Ishikawa (cell line): Measurements from ENCODE around the gene POLR3E.

ENCODE experiments used
- CEBPB ChIP-seq: IDR thresholded peaks from 2 replicates; pipeline ENCODE4 v1.6.1; 2012
- CREB1 ChIP-seq: IDR thresholded peaks from 2 replicates; pipeline ENCODE4 v1.6.1; 2012; ENCODE audit warnings: low read depth
- EGR1 ChIP-seq: IDR thresholded peaks from 2 replicates; pipeline ENCODE4 v1.6.1; 2012
- EP300 ChIP-seq: IDR thresholded peaks from 2 replicates; pipeline ENCODE4 v1.6.1; 2012; ENCODE audit warnings: borderline replicate concordance
- FOXM1 ChIP-seq: IDR thresholded peaks from 2 replicates; pipeline ENCODE4 v1.6.1; 2012; ENCODE audit warnings: low read depth, borderline replicate concordance
- NFIC ChIP-seq: IDR thresholded peaks from 2 replicates; pipeline ENCODE4 v1.6.1; 2012
- RAD21 ChIP-seq: IDR thresholded peaks from 2 replicates; pipeline ENCODE4 v1.6.1; 2012; ENCODE audit warnings: low read depth
- TAF1 ChIP-seq: IDR thresholded peaks from 2 replicates; pipeline ENCODE4 v1.6.1; 2012; ENCODE audit warnings: low read depth, mild to moderate bottlenecking
- TCF12 ChIP-seq: IDR thresholded peaks from 2 replicates; pipeline ENCODE4 v1.6.1; 2012; ENCODE audit warnings: low read depth
- TEAD4 ChIP-seq: IDR thresholded peaks from 2 replicates; pipeline ENCODE4 v1.6.1; 2012
- YY1 ChIP-seq: IDR thresholded peaks from 2 replicates; pipeline ENCODE4 v1.6.1; 2012; ENCODE audit warnings: low read depth
- ZBTB7A ChIP-seq: IDR thresholded peaks from 2 replicates; pipeline ENCODE4 v1.6.1; 2012; ENCODE audit warnings: low read depth
- TF ChIP-seq, protein P1 (sequence below): IDR thresholded peaks from 2 replicates; pipeline ENCODE4 v1.6.1; 2012; ENCODE audit warnings: low read depth, mild to moderate bottlenecking
- TF ChIP-seq, protein P2 (sequence below): IDR thresholded peaks from 2 replicates; pipeline ENCODE4 v1.6.1; 2012
- TF ChIP-seq, protein P3 (sequence below): IDR thresholded peaks from 2 replicates; pipeline ENCODE4 v1.6.1; 2012

The POLR3E gene

DNA sequence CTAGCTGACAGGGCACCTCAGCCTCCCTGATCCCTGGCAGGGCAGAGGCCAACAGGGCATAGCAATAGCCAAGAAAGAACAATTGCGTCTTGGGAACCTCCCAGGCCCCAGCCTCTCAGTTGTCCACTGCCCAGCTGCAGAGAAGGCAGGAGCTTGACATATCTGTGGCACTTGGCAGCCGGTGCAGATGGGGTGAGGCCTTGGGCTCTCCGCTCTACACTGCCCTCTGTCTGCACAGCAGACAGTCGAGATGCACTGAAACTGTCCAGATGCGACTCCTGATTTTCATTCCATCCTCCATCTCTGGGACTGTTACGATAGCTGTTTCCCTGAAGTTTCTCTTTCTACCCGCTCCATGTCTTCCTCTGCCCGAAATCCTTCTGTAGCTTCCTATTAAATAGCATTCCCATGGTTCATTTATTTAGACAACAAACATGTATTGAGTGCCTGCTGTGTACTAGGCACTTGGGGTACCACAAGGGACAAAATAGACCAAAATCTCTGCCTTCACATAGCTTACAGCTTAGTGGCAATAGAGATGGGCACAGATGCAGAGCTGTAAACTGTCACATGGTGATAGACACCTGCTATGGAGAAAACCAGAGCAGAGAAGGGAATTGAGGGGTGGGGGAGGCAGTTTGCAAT, 3.3 kb downstream of the POLR3E start:
- TF ChIP-seq TEAD4 (no peak), CREB1 (no peak), RAD21 (peak; percentile 43; the same call in 1 of the 2 replicates)
- TF ChIP-seq, protein P1, sequence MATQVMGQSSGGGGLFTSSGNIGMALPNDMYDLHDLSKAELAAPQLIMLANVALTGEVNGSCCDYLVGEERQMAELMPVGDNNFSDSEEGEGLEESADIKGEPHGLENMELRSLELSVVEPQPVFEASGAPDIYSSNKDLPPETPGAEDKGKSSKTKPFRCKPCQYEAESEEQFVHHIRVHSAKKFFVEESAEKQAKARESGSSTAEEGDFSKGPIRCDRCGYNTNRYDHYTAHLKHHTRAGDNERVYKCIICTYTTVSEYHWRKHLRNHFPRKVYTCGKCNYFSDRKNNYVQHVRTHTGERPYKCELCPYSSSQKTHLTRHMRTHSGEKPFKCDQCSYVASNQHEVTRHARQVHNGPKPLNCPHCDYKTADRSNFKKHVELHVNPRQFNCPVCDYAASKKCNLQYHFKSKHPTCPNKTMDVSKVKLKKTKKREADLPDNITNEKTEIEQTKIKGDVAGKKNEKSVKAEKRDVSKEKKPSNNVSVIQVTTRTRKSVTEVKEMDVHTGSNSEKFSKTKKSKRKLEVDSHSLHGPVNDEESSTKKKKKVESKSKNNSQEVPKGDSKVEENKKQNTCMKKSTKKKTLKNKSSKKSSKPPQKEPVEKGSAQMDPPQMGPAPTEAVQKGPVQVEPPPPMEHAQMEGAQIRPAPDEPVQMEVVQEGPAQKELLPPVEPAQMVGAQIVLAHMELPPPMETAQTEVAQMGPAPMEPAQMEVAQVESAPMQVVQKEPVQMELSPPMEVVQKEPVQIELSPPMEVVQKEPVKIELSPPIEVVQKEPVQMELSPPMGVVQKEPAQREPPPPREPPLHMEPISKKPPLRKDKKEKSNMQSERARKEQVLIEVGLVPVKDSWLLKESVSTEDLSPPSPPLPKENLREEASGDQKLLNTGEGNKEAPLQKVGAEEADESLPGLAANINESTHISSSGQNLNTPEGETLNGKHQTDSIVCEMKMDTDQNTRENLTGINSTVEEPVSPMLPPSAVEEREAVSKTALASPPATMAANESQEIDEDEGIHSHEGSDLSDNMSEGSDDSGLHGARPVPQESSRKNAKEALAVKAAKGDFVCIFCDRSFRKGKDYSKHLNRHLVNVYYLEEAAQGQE, result no peak
- TF ChIP-seq, protein P2, sequence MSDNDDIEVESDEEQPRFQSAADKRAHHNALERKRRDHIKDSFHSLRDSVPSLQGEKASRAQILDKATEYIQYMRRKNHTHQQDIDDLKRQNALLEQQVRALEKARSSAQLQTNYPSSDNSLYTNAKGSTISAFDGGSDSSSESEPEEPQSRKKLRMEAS, result 0 out of 2 replicates have a peak, but pooled peaks have one; percentile 15

DNA sequence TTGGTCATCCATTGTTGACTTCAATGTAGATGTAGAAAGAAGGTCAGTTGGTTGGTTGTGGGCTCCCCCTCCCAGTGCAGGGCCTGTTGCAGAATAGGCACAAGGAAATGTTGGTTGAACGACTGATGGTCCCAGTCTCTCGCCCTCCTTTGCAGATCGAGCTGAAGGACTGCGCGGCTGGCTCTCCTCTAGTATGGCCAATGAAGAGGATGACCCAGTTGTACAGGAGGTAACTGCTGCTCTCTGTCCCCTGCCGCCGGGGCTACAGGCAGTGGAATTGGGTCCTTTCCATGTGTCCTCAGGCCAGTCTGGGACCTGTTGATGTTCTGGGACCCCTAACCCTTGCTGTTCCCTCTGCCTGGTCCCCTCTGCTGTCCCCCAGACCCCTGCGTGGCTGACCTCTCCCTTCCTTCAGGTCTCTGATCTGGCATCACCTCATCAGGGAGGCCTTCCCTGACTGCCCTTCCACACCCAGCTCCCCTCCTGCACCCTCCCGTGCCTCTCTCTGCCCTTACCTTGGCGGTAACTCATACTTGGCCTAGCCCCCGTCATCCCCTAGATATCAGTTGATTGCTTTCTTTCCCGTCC, 5.7 kb downstream of the POLR3E start:
- no peak for TF ChIP-seq YY1
- TF ChIP-seq TCF12, result no peak
- TF ChIP-seq TEAD4, result no peak
- TF ChIP-seq, protein P3, sequence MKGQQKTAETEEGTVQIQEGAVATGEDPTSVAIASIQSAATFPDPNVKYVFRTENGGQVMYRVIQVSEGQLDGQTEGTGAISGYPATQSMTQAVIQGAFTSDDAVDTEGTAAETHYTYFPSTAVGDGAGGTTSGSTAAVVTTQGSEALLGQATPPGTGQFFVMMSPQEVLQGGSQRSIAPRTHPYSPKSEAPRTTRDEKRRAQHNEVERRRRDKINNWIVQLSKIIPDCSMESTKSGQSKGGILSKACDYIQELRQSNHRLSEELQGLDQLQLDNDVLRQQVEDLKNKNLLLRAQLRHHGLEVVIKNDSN, result no peak
- TF ChIP-seq ZBTB7A, result no peak
- TF ChIP-seq TAF1, result no peak
- no peak for TF ChIP-seq EGR1
- no peak for TF ChIP-seq CREB1
- TF ChIP-seq CEBPB, result no peak
- TF ChIP-seq EP300, result no peak
- TF ChIP-seq, protein P1, result no peak
- TF ChIP-seq RAD21, result no peak
- TF ChIP-seq, protein P2, result no peak
- no peak for TF ChIP-seq NFIC

DNA sequence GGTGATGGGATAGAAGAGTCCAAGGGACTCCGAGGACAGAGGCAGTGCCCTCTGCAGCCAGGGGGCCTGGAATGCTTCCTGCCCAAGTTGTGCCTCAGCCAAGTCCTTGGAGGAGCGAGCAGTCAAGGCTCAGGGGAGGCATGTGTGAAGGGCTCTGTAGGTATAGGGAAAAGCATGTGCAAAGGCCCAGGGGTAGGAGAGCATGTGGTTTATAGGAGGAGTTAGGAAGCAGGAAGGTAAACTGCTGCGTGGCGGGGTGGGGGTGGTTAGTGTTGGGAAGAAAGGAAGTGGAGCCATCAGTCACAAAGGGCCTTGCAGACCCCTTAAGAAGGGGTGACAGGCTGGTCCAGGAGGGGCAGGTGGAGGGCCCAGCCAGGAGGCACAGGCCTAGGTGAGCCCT, 7.2 kb downstream of the POLR3E start:
- TF ChIP-seq, protein P1, result no peak
- TF ChIP-seq TCF12 (no peak), EP300 (no peak), EGR1 (no peak), NFIC (no peak), RAD21 (no peak), CEBPB (no peak), TAF1 (no peak), ZBTB7A (no peak), CREB1 (no peak), FOXM1 (no peak), YY1 (no peak), TEAD4 (no peak)
- TF ChIP-seq, protein P2, result no peak
- TF ChIP-seq, protein P3, result no peak

DNA sequence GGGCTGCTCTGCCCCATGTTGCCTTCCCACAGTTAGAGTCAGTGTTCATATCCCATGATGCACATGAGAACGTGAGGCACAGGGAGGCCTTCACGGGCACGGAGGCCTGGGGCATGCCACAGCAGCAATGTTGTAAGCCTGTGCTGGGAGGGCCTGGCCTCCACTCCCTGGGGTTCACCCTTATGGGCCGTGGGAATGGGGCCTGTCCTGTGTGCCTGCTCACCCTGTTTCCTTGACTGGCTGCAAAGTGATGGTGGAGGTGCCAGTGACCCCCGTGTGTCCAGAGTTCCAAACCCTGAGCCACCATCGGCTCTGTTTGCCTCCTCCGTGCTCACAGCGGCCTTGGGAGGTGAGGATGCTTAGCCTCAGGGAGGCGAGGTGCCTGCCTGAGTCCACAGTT, 9.6 kb downstream of the POLR3E start:
- TF ChIP-seq, protein P1, result no peak
